ENCODE data around the gene SLC26A8.
"Not testable (repeated sequence)": the region's sequence is repeated elsewhere in the genome, so short reads cannot be mapped to it uniquely, and the experiment has no call there.

The SLC26A8 gene

DNA sequence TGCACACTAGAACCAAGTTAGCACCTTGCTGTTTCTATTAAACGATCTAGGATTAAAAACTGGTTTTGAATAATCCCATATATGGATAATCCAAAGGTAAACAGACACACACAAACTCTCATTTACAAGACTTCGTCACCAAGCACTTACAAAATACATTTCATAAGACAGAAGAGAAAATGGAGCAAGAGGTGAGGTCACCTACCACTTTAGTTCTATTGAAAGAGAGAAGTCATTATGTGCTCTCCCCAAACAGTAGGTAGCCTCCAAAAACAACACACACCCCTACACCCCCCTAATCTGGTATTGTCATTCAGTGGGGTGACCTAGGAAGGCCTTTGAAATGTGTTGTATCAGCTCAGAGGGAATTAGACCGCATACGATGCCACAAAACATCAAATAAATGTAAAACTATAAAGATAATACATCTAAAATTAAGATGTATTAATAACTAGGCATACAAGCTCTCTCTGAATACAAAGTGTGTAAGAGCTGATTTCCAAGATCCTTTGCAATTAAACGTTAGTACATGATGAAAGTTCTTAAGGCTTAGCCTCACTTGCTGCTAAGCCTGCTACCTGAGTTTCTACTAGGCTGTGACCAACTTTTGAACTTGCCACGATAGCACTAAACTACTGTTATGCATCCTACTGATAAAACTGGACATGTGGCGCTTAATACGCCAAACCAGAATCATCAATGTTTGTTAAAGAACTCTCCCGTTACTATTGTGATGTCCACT lies 105.2 kb downstream of the SLC26A8 start:
- H2BK5ac ChIP-seq (ENCODE audit: low read depth, low read length, poor library complexity), result no peak overlapping the region
- H3K27me3 ChIP-seq (ENCODE audit: insufficient read depth, low read length), result no peaks in the 10 kb centered on the region
- H3K18ac ChIP-seq (ENCODE audit: low read length), result no peak overlapping the region
- no peak overlapping the region for H3K23ac ChIP-seq (ENCODE audit: low read length)
- WGBS (ENCODE audit: extremely low coverage, insufficient coverage, insufficient read length), result no CpG with 5 or more reads among the region's 9 CpGs
- H3K9ac ChIP-seq (ENCODE audit: low read length), result no peak overlapping the region
- H4K12ac ChIP-seq (ENCODE audit: low read depth, low read length), result no peak overlapping the region
- H3K79me2 ChIP-seq (ENCODE audit: control insufficient read depth, insufficient read depth, low read length, poor library complexity), result peaks cover 10% of the 10 kb centered on the region
- H3K36me3 ChIP-seq (ENCODE audit: control insufficient read depth in 1 of 2, insufficient read depth in 2 of 2, low read length in 2 of 2), result peaks cover 7 to 9% of the 10 kb centered on the region in 2 experiments
- no peak overlapping the region for H3K27ac ChIP-seq (ENCODE audit: low read depth, low read length)
- H2AFZ ChIP-seq (ENCODE audit: insufficient read depth, low read length, poor library complexity), result no peak overlapping the region
- no peak overlapping the region for H4K91ac ChIP-seq (ENCODE audit: low read depth, low read length)
- peak overlapping the region; percentile 79 for H3K4me3 ChIP-seq (ENCODE audit: low read depth, low read length)
- DNase-seq, result peak in 1 of 2 donors; percentile 48
- H3K4me2 ChIP-seq (ENCODE audit: low read length), result peak overlapping the region; percentile 67
- H3K14ac ChIP-seq (ENCODE audit: low read length), result no peak overlapping the region
- H3K9me3 ChIP-seq (ENCODE audit: insufficient read depth, low read depth, low read length), result no peaks in the 10 kb centered on the region
- no peak overlapping the region for H4K8ac ChIP-seq (ENCODE audit: low read depth, low read length)
- H3K79me1 ChIP-seq (ENCODE audit: low read length), result peaks cover 3% of the 10 kb centered on the region
- H2BK12ac ChIP-seq (ENCODE audit: low read length), result no peak overlapping the region
- no peak overlapping the region for H2BK120ac ChIP-seq (ENCODE audit: insufficient read depth, low read length, poor library complexity)
- no peaks in the 10 kb centered on the region for H3K4me1 ChIP-seq (ENCODE audit: control insufficient read depth in 1 of 2, insufficient read depth in 2 of 2, low read length in 2 of 2)
- H2AK5ac ChIP-seq (ENCODE audit: low read length), result no peak overlapping the region
- peak overlapping the region; percentile 68 for H3K4ac ChIP-seq (ENCODE audit: low read depth, low read length)

DNA sequence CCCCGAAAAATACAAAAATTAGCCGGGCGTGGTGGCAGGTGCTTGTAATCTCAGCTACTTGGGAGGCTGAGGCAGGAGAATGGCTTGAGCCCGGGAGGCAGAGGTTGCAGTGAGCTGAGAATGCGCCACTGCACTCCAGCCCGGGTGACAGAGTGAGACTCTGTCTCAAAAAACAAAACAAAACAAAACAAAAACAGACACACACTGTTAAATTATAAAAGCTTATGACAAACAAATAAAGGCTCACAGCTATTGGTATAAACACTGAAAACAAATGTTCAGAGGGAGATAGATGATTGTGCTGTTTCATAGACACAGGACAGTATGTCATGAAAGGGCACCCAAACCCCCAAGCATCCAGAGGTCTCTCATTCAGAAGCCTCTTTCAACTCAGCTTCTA lies 107.5 kb downstream of the SLC26A8 start:
- H3K27me3 ChIP-seq (ENCODE audit: insufficient read depth, low read length); H2AK5ac ChIP-seq (ENCODE audit: low read length); H3K27ac ChIP-seq (ENCODE audit: low read depth, low read length); H3K9ac ChIP-seq (ENCODE audit: low read length); H4K12ac ChIP-seq (ENCODE audit: low read depth, low read length); H2BK5ac ChIP-seq (ENCODE audit: low read depth, low read length, poor library complexity); H3K14ac ChIP-seq (ENCODE audit: low read length); DNase-seq; H3K4me3 ChIP-seq (ENCODE audit: low read depth, low read length); H3K9me3 ChIP-seq (ENCODE audit: insufficient read depth, low read depth, low read length); H2BK12ac ChIP-seq (ENCODE audit: low read length); H2BK120ac ChIP-seq (ENCODE audit: insufficient read depth, low read length, poor library complexity); H2AFZ ChIP-seq (ENCODE audit: insufficient read depth, low read length, poor library complexity); H4K8ac ChIP-seq (ENCODE audit: low read depth, low read length); H3K18ac ChIP-seq (ENCODE audit: low read length); H4K91ac ChIP-seq (ENCODE audit: low read depth, low read length); H3K79me1 ChIP-seq (ENCODE audit: low read length); H3K23ac ChIP-seq (ENCODE audit: low read length); H3K4me2 ChIP-seq (ENCODE audit: low read length); H3K4me1 ChIP-seq (ENCODE audit: control insufficient read depth in 1 of 2, insufficient read depth in 2 of 2, low read length in 2 of 2): not testable (repeated sequence)
- no CpG with 5 or more reads among the region's 6 CpGs for WGBS (ENCODE audit: extremely low coverage, insufficient coverage, insufficient read length)
- Histone ChIP-seq H3K36me3 (ENCODE audit: control insufficient read depth in 1 of 2, insufficient read depth in 2 of 2, low read length in 2 of 2) (peaks cover 12 to 15% of the 10 kb centered on the region in 2 experiments), H3K79me2 (ENCODE audit: control insufficient read depth, insufficient read depth, low read length, poor library complexity) (peaks cover 13% of the 10 kb centered on the region), H3K4ac (ENCODE audit: low read depth, low read length) (peak overlapping the region; percentile 6)

DNA sequence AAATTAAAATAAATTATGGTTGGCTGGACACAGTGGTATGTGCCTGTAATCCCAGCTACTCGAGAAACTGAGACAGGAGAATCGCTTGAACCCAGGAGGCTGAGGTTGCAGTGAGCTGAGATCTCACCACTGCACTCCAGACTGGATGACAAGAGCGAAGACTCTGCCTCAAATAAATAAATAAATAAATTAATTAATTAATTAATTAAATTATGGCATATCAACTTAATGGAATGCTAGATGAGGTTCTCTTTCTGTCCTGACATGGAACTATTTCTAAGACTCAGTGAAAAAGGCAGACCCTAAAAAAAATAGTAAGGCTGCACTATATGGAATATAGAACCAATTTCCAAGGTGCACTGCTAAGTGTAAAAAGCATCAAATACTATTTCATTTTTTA lies 108.4 kb downstream of the SLC26A8 start:
- Histone ChIP-seq H3K79me2 (ENCODE audit: control insufficient read depth, insufficient read depth, low read length, poor library complexity) (peaks cover 14% of the 10 kb centered on the region), H3K9me3 (ENCODE audit: insufficient read depth, low read depth, low read length) (no peaks in the 10 kb centered on the region), H2BK12ac (ENCODE audit: low read length) (no peak overlapping the region), H3K18ac (ENCODE audit: low read length) (no peak overlapping the region), H3K23ac (ENCODE audit: low read length) (no peak overlapping the region), H3K4me2 (ENCODE audit: low read length) (no peak overlapping the region), H4K8ac (ENCODE audit: low read depth, low read length) (no peak overlapping the region), H3K79me1 (ENCODE audit: low read length) (peaks cover 3% of the 10 kb centered on the region), H3K27ac (ENCODE audit: low read depth, low read length) (no peak overlapping the region), H3K9ac (ENCODE audit: low read length) (no peak overlapping the region), H3K27me3 (ENCODE audit: insufficient read depth, low read length) (no peaks in the 10 kb centered on the region), H2BK120ac (ENCODE audit: insufficient read depth, low read length, poor library complexity) (no peak overlapping the region), H4K91ac (ENCODE audit: low read depth, low read length) (no peak overlapping the region), H3K36me3 (ENCODE audit: control insufficient read depth in 1 of 2, insufficient read depth in 2 of 2, low read length in 2 of 2) (peaks cover 18 to 19% of the 10 kb centered on the region in 2 experiments), H4K12ac (ENCODE audit: low read depth, low read length) (no peak overlapping the region), H3K4ac (ENCODE audit: low read depth, low read length) (no peak overlapping the region), H2AFZ (ENCODE audit: insufficient read depth, low read length, poor library complexity) (no peak overlapping the region), H3K4me1 (ENCODE audit: control insufficient read depth in 1 of 2, insufficient read depth in 2 of 2, low read length in 2 of 2) (no peaks in the 10 kb centered on the region), H3K14ac (ENCODE audit: low read length) (no peak overlapping the region), H3K4me3 (ENCODE audit: low read depth, low read length) (no peak overlapping the region), H2AK5ac (ENCODE audit: low read length) (no peak overlapping the region), H2BK5ac (ENCODE audit: low read depth, low read length, poor library complexity) (no peak overlapping the region)
- WGBS (ENCODE audit: extremely low coverage, insufficient coverage, insufficient read length), result no CpG with 5 or more reads among the region's 3 CpGs
- DNase-seq, result no peak

DNA sequence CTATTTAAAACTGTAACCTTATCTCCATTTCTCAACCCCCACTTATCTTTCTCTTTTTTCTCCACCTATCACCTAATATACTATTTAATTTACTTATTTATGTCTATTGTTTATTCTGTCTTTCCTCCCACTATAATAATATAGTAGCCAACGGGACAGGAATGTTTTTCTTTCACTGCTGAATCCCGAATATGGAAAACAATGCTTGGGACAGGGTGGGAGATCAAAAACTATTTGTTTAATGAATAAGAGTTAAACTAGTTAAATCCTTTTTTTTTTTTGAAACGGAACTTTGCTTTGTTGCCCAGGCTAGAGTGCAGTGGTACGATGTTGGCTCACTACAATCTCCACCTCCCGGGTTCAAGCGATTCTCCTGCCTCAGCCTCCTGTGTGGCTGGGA lies 109.9 kb downstream of the SLC26A8 start:
- no peak overlapping the region for H2AK5ac ChIP-seq (ENCODE audit: low read length)
- H3K4me3 ChIP-seq (ENCODE audit: low read depth, low read length), result no peak overlapping the region
- H3K27me3 ChIP-seq (ENCODE audit: insufficient read depth, low read length), result no peaks in the 10 kb centered on the region
- H3K9me3 ChIP-seq (ENCODE audit: insufficient read depth, low read depth, low read length), result peaks cover 2% of the 10 kb centered on the region
- no peak overlapping the region for H3K4me2 ChIP-seq (ENCODE audit: low read length)
- peaks cover 22 to 28% of the 10 kb centered on the region in 2 experiments for H3K36me3 ChIP-seq (ENCODE audit: control insufficient read depth in 1 of 2, insufficient read depth in 2 of 2, low read length in 2 of 2)
- H4K91ac ChIP-seq (ENCODE audit: low read depth, low read length), result no peak overlapping the region
- no peak overlapping the region for H3K4ac ChIP-seq (ENCODE audit: low read depth, low read length)
- no CpG with 5 or more reads among the region's 6 CpGs for WGBS (ENCODE audit: extremely low coverage, insufficient coverage, insufficient read length)
- H3K9ac ChIP-seq (ENCODE audit: low read length), result no peak overlapping the region
- H3K14ac ChIP-seq (ENCODE audit: low read length), result no peak overlapping the region
- no peak overlapping the region for H2BK12ac ChIP-seq (ENCODE audit: low read length)
- no peaks in the 10 kb centered on the region for H3K4me1 ChIP-seq (ENCODE audit: control insufficient read depth in 1 of 2, insufficient read depth in 2 of 2, low read length in 2 of 2)
- H3K23ac ChIP-seq (ENCODE audit: low read length), result no peak overlapping the region
- no peak overlapping the region for H2BK5ac ChIP-seq (ENCODE audit: low read depth, low read length, poor library complexity)
- H3K79me1 ChIP-seq (ENCODE audit: low read length), result no peaks in the 10 kb centered on the region
- H3K27ac ChIP-seq (ENCODE audit: low read depth, low read length), result no peak overlapping the region
- no peak overlapping the region for H4K12ac ChIP-seq (ENCODE audit: low read depth, low read length)
- no peak for DNase-seq
- no peak overlapping the region for H4K8ac ChIP-seq (ENCODE audit: low read depth, low read length)
- peaks cover 7% of the 10 kb centered on the region for H3K79me2 ChIP-seq (ENCODE audit: control insufficient read depth, insufficient read depth, low read length, poor library complexity)
- no peak overlapping the region for H3K18ac ChIP-seq (ENCODE audit: low read length)
- H2BK120ac ChIP-seq (ENCODE audit: insufficient read depth, low read length, poor library complexity), result no peak overlapping the region
- no peak overlapping the region for H2AFZ ChIP-seq (ENCODE audit: insufficient read depth, low read length, poor library complexity)

All from trophoblast cell (in vitro differentiated cells and primary cell).